Endometrial microvascular endothelial cells (primary cell): ENCODE data around the gene STARD5. TPM values are rescaled to one million over a fixed set of nuclear protein-coding genes. Genes with fewer than 3 reads are reported as not detected.

Experiments
- in situ Hi-C: cut with HindIII; loops from 2 replicates; pipeline ENCODE4 v1.10.0; 2017; ENCODE audit warnings: low sequenced_read_pairs, low pct_unique_long_range_greater_than_20kb; ENCODE audit errors: inconsistent ontology term
- total RNA-seq: library from RNA; depleted of rRNA; stranded (reverse); fragments of >200 nt; gene quantifications from one replicate; pipeline ENCODE4 v1.2.3, GENCODE V29; 2015; ENCODE audit errors: inconsistent ontology term

The STARD5 gene
- total RNA-seq, 1 donor from 2014 or later, result 4.2 TPM

GRCh38 chr15:81297603-81298575, 26.1 kb downstream of the STARD5 start:
- in situ Hi-C loops, result loop anchor here (10.0 kb wide), 1 partner anchor 123 kb away; no protein-coding TSS in a partner anchor

GRCh38 chr15:81297147-81297572, 26.8 kb downstream of the STARD5 start:
- in situ Hi-C loops, result loop anchor here (10.0 kb wide), 1 partner anchor 122 kb away; no protein-coding TSS in a partner anchor

- in situ Hi-C loops, result loop anchor here (10.0 kb wide), 1 partner anchor 122 kb away; no protein-coding TSS in a partner anchor
Observed at GRCh38 chr15:81296673-81297072, 27.3 kb downstream of the STARD5 start.

GRCh38 chr15:81296186-81296585, 27.8 kb downstream of the STARD5 start:
- in situ Hi-C loops, result loop anchor here (10.0 kb wide), 1 partner anchor 121 kb away; no protein-coding TSS in a partner anchor

- in situ Hi-C loops, result loop anchor here (10.0 kb wide), 1 partner anchor 121 kb away; no protein-coding TSS in a partner anchor
Observed at GRCh38 chr15:81295486-81296121, 28.3 kb downstream of the STARD5 start.

- in situ Hi-C loops, result loop anchor here (10.0 kb wide), 1 partner anchor 120 kb away; no protein-coding TSS in a partner anchor
Observed at GRCh38 chr15:81294516-81294880, 29.4 kb downstream of the STARD5 start.

GRCh38 chr15:81293728-81294515, 30.0 kb downstream of the STARD5 start:
- in situ Hi-C loops, result loop anchor here (10.0 kb wide), 1 partner anchor 119 kb away; no protein-coding TSS in a partner anchor

GRCh38 chr15:81292523-81293001, 31.4 kb downstream of the STARD5 start:
- in situ Hi-C loops, result loop anchor here (10.0 kb wide), 1 partner anchor 118 kb away; no protein-coding TSS in a partner anchor

GRCh38 chr15:81291916-81292522, 31.9 kb downstream of the STARD5 start:
- in situ Hi-C loops, result loop anchor here (10.0 kb wide), 1 partner anchor 117 kb away; no protein-coding TSS in a partner anchor

- in situ Hi-C loops, result loop anchor here (10.0 kb wide), 1 partner anchor 115 kb away; no protein-coding TSS in a partner anchor
Observed at GRCh38 chr15:81289910-81290309, 34.0 kb downstream of the STARD5 start.

- in situ Hi-C loops, result no loop called here
Observed at GRCh38 chr15:81288616-81289015, 35.3 kb downstream of the STARD5 start.

GRCh38 chr15:81288040-81288439, 35.9 kb downstream of the STARD5 start:
- in situ Hi-C loops, result no loop called here

- in situ Hi-C loops, result no loop called here
Observed at GRCh38 chr15:81286621-81287121, 37.3 kb downstream of the STARD5 start.

- in situ Hi-C loops, result no loop called here
Observed at GRCh38 chr15:81285461-81285860, 38.5 kb downstream of the STARD5 start.

GRCh38 chr15:81284256-81285031, 39.5 kb downstream of the STARD5 start:
- in situ Hi-C loops, result no loop called here

GRCh38 chr15:81282911-81283310, 41.0 kb downstream of the STARD5 start:
- in situ Hi-C loops, result no loop called here

- in situ Hi-C loops, result no loop called here
Observed at GRCh38 chr15:81282606-81282895, 41.4 kb downstream of the STARD5 start.
